Measurements from ENCODE around the gene TRMU.

TRMU gene

GRCh38 chr22:46338636-46339035 lies 3.1 kb downstream of the TRMU start:
- FAIRE-seq = no peak

GRCh38 chr22:46339956-46340355 lies 4.4 kb downstream of the TRMU start:
- FAIRE-seq = no peak

GRCh38 chr22:46340676-46341075 lies 5.2 kb downstream of the TRMU start:
- FAIRE-seq = no peak

GRCh38 chr22:46346680-46347405 lies 11.3 kb downstream of the TRMU start:
- no peak for FAIRE-seq

- no peak for FAIRE-seq
Measured at GRCh38 chr22:46347646-46348045, 12.1 kb downstream of the TRMU start.

- no peak for FAIRE-seq
Measured at GRCh38 chr22:46348099-46348695, 12.7 kb downstream of the TRMU start.

- FAIRE-seq = no peak
Measured at GRCh38 chr22:46349238-46349637, 13.7 kb downstream of the TRMU start.

GRCh38 chr22:46349681-46350080 lies 14.2 kb downstream of the TRMU start:
- no peak for FAIRE-seq

GRCh38 chr22:46350121-46350520 lies 14.6 kb downstream of the TRMU start:
- FAIRE-seq = no peak

- no peak for FAIRE-seq
Measured at GRCh38 chr22:46350646-46351045, 15.1 kb downstream of the TRMU start.

GRCh38 chr22:46351131-46351735 lies 15.7 kb downstream of the TRMU start:
- FAIRE-seq = no peak

- no peak for FAIRE-seq
Measured at GRCh38 chr22:46351767-46352166, 16.3 kb downstream of the TRMU start.

GRCh38 chr22:46352276-46352675 lies 16.8 kb downstream of the TRMU start:
- no peak for FAIRE-seq

GRCh38 chr22:46352691-46353386 lies 17.3 kb downstream of the TRMU start:
- no peak for FAIRE-seq

- FAIRE-seq = no peak
Measured at GRCh38 chr22:46353483-46354105, 18.1 kb downstream of the TRMU start.

- FAIRE-seq = no peak
Measured at GRCh38 chr22:46354176-46354992, 18.9 kb downstream of the TRMU start.

- no peak for FAIRE-seq
Measured at GRCh38 chr22:46354993-46355305, 19.4 kb downstream of the TRMU start.

GRCh38 chr22:46355369-46355995 lies 20.0 kb downstream of the TRMU start:
- no peak for FAIRE-seq

- FAIRE-seq = no peak
Measured at GRCh38 chr22:46355996-46356471, 20.5 kb downstream of the TRMU start.

- FAIRE-seq = no peak
Measured at GRCh38 chr22:46356496-46357480, 21.3 kb downstream of the TRMU start.

Measured in A204.1 (cell line).